ENCODE data around the gene DUSP16. TPM values are rescaled to one million over a fixed set of nuclear protein-coding genes. Genes with fewer than 3 reads are reported as not detected.
A peak's percentile ranks its signal among the peaks of the same experiment; 100 is the strongest.

The DUSP16 gene
- total RNA-seq, 4 donors from 2014 or later: 20.6 to 52.6 (median 45.7) TPM

DNA sequence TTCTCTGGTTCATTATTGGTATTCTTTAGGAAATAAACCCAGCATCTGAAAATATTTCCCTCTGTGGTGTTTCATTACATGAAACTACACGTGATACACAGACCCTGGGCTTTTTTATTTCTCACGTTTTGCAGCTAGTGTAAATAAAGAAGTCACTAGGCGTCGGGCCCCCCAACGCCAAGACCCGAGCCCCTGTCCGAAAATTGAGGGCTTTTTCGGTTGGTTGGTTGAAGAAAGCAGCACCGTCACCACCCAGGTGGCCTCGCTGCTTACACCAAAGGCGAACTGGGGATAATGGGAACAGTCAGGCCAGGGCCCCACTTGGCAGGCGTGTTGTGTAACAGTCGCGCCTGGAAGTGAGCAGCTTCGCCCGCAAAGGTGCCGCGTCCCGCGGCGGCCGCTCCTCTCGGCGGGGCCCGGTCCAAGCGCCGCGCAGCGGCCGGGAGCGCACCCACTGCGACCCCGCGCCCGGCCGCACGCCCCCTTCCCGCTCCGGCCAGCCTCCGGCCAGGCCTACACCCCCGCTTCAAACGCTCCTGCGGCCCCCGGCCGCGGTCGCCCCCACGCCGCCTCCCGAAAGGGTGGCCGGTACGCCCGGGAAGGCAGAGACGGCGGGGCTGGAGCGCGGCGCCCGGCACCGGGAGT lies 1.2 kb downstream of the DUSP16 start:
- peak; percentile 34 to 83 (median 76) for DNase-seq
- TF ChIP-seq, protein P1, sequence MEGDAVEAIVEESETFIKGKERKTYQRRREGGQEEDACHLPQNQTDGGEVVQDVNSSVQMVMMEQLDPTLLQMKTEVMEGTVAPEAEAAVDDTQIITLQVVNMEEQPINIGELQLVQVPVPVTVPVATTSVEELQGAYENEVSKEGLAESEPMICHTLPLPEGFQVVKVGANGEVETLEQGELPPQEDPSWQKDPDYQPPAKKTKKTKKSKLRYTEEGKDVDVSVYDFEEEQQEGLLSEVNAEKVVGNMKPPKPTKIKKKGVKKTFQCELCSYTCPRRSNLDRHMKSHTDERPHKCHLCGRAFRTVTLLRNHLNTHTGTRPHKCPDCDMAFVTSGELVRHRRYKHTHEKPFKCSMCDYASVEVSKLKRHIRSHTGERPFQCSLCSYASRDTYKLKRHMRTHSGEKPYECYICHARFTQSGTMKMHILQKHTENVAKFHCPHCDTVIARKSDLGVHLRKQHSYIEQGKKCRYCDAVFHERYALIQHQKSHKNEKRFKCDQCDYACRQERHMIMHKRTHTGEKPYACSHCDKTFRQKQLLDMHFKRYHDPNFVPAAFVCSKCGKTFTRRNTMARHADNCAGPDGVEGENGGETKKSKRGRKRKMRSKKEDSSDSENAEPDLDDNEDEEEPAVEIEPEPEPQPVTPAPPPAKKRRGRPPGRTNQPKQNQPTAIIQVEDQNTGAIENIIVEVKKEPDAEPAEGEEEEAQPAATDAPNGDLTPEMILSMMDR (IDR thresholded peaks at IDR 0.05): peak in 2 of 6 experiments; percentile 1 to 9
- peak in 1 of 2 donors; percentile 24 for TF ChIP-seq POLR2A (IDR thresholded peaks at IDR 0.05)
- Histone ChIP-seq H3K27me3 (no peaks in the 10 kb centered on the region), H3K9me3 (no peaks in the 10 kb centered on the region), H3K4me3 (peak overlapping the region; percentile 70 to 96 (median 88)), H3K27ac (peak overlapping the region; percentile 89 to 100 (median 99)), H3K36me3 (no peaks in the 10 kb centered on the region), H3K4me1 (peaks cover 0 to 17% (median 2%) of the 10 kb centered on the region in 4 donors)

DNA sequence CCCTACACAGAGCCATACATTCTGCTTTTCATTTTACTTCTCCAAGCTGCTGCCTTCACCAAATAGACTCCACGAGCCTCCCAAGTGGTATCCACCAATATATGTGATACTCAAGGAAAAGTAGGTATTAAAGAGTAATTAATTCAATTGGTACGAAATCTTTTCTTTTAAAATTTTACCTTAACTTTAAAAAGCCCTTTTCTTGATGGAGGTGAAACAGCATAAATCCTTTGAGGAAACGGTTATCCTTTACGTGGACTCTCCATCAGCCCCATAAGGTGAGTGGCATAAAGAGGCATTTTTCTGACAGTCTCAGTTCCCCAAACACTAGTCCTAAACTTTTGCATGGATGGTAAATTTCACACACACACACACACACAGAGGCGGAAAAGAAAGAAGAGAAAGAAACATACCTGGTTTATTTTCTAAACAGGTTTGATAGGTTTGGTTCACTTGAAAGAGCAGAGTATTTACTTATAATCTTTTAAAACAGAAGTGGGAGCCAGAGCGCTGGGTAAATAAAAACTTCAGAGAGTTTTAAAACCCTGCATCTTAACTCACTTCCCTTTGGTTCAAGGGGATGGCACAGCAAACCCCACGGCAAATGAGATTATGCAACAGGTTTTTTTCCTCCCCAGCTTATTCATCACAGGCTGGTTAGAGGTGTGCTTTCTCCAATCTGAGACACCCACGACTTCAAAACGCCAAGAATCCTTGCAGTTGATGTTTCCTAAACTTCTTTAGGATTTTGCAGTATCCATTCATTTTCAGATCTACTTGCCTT lies 1.9 kb downstream of the DUSP16 start:
- peaks cover 0 to 17% (median 2%) of the 10 kb centered on the region in 4 donors for H3K4me1 ChIP-seq
- no peaks in the 10 kb centered on the region for H3K36me3 ChIP-seq
- no peaks in the 10 kb centered on the region for H3K9me3 ChIP-seq
- TF ChIP-seq, protein P1 (IDR thresholded peaks at IDR 0.05): no peak
- peak; percentile 19 to 88 for TF ChIP-seq POLR2A (IDR thresholded peaks at IDR 0.05)
- peak overlapping the region; percentile 70 to 96 (median 88) for H3K4me3 ChIP-seq
- peak in 2 of 3 donors; percentile 46 to 84 for DNase-seq
- H3K27ac ChIP-seq: peak overlapping the region; percentile 89 to 100 (median 99)
- H3K27me3 ChIP-seq: no peaks in the 10 kb centered on the region

DNA sequence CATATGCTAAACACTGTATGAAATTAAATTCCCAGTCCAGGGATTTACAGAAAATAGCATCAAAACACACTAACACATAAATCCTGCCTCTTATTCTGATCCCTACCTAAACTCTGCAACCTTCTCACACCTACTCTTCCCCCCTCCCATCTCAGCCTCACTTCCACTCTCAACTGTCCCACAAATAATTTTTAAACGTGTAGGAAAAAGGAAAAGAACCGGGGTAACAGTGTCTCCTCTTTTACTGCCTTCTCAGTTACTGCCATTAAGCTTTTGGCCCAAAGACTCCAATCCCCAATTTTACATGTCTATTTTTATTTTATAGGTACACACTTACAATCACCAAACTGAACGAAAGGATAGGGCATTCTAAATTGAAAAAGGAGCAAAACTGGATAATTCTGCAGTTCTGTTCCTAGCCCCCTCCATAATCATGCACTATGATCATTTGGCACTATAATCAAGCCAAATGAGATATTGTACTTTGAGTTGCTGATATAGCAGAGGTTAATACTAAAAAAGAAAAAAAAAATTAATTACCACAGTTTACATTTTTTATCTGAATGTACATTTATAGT lies 2.9 kb downstream of the DUSP16 start:
- Histone ChIP-seq H3K4me1 (peaks cover 0 to 17% (median 2%) of the 10 kb centered on the region in 4 donors), H3K9me3 (no peaks in the 10 kb centered on the region), H3K4me3 (peak overlapping the region in 2 of 4 donors; percentile 84 to 96), H3K36me3 (no peaks in the 10 kb centered on the region), H3K27ac (peak overlapping the region in 2 of 4 donors; percentile 28 to 99), H3K27me3 (no peaks in the 10 kb centered on the region)
- no peak for DNase-seq
- TF ChIP-seq, protein P1 (IDR thresholded peaks at IDR 0.05): no peak
- no peak for TF ChIP-seq POLR2A (IDR thresholded peaks at IDR 0.05)

DNA sequence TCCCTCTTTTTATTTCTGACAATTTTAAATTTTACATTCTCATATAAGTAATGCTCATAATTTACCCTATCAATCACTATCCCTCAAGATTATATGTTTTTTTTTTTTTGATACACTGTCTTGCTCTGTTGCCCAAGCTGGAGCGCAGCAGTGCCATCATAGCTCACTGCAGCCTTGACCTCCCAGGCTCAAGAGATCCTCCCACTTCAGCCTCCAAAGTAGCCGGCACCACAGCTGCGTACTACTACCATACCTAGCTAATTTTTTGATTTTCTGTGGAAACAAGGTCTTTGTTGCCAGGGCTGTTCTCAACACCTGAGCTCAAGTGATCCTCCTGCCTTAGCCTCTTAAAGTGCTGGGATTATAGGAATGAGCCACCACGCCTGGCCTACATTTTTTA lies 4.4 kb downstream of the DUSP16 start:
- Histone ChIP-seq H3K4me1 (peaks cover 0 to 9% (median under 1%) of the 10 kb centered on the region in 4 donors), H3K36me3 (peaks cover 0 to 4% (median 0%) of the 10 kb centered on the region in 3 donors), H3K4me3 (peak overlapping the region in 2 of 4 donors; percentile 2 to 84), H3K9me3 (no peaks in the 10 kb centered on the region), H3K27me3 (no peaks in the 10 kb centered on the region), H3K27ac (no peak overlapping the region)
- TF ChIP-seq, protein P1 (IDR thresholded peaks at IDR 0.05): no peak
- TF ChIP-seq POLR2A (IDR thresholded peaks at IDR 0.05): no peak
- no peak for DNase-seq

DNA sequence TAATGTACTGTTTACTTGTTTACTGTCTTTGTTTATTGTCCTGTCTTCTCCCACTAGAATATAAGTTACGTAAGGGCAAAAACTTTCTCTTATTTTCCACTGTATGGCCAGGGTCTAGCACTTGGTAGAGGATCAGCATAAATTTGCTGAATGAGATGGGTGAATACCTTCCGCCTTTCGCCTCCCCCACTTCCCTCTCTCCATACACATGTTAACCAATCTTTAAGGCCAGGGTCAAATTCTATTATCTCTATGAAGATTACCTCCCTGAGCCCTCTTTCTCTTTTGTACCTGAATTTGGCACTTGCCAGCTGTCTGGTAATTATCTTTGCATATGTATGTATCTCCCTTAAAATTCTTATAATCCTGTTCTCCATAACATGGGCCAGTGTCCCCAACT lies 4.9 kb downstream of the DUSP16 start:
- peaks cover 0 to 6% (median 0%) of the 10 kb centered on the region in 4 donors for H3K4me1 ChIP-seq
- H3K27me3 ChIP-seq: no peaks in the 10 kb centered on the region
- DNase-seq: no peak
- no peak overlapping the region for H3K4me3 ChIP-seq
- no peak for TF ChIP-seq POLR2A (IDR thresholded peaks at IDR 0.05)
- TF ChIP-seq, protein P1 (IDR thresholded peaks at IDR 0.05): no peak
- H3K9me3 ChIP-seq: no peaks in the 10 kb centered on the region
- H3K36me3 ChIP-seq: peaks cover 0 to 9% (median 0%) of the 10 kb centered on the region in 3 donors
- no peak overlapping the region for H3K27ac ChIP-seq
